HCT116 (cell line): ENCODE measurements around the gene ANGPTL8. TPM values are rescaled to one million over a fixed set of nuclear protein-coding genes. Genes with fewer than 3 reads are reported as not detected.

Experiments
- CEBPB ChIP-seq: IDR thresholded peaks from 2 replicates; pipeline ENCODE4 v1.6.1; 2012; ENCODE audit warnings: low read depth
- MAX ChIP-seq: IDR thresholded peaks from 2 replicates; pipeline ENCODE4 v1.6.1; 2012
- SIN3A ChIP-seq: IDR thresholded peaks from 2 replicates; pipeline ENCODE4 v1.6.1; 2012; ENCODE audit warnings: low read depth
- YY1 ChIP-seq: IDR thresholded peaks from 2 replicates; pipeline ENCODE4 v1.6.1; 2011; ENCODE audit warnings: low read length, low read depth, moderate library complexity, mild to moderate bottlenecking; ENCODE audit not compliant: insufficient replicate concordance; ENCODE audit errors: extremely low read depth
- total RNA-seq: library from RNA; stranded (reverse); gene quantifications from one replicate; pipeline ENCODE4 v1.2.1, GENCODE V29; 2021; ENCODE audit not compliant: unreplicated experiment

The ANGPTL8 gene
- total RNA-seq, 1 experiment from 2014 or later = not detected

GRCh38 chr19:11291415-11291814, 52.0 kb downstream of the ANGPTL8 start (continued):
- TF ChIP-seq MAX (no peak), YY1 (no peak), SIN3A (no peak), CEBPB (no peak)

Other genes with a start within 250 kb of the ANGPTL8 start
- 92.4 TPM for gene LDLR, start 150.2 kb upstream of the ANGPTL8 start, total RNA-seq
- 33.9 TPM for gene SPC24, start 83.8 kb upstream of the ANGPTL8 start, total RNA-seq
- gene KANK2, start 42.1 kb upstream of the ANGPTL8 start, total RNA-seq = 43.6 TPM
- gene DOCK6, start 22.9 kb downstream of the ANGPTL8 start, total RNA-seq = 82.4 TPM
- gene TSPAN16, start 56.5 kb downstream of the ANGPTL8 start, total RNA-seq = not detected
- gene RAB3D, start 100.0 kb downstream of the ANGPTL8 start, total RNA-seq = 28.9 TPM
- 55.9 TPM for gene TMEM205, start 106.6 kb downstream of the ANGPTL8 start, total RNA-seq
- gene CCDC159, start 106.9 kb downstream of the ANGPTL8 start, total RNA-seq = 7.7 TPM
- 23.2 TPM for gene PLPPR2, start 115.8 kb downstream of the ANGPTL8 start, total RNA-seq
- gene SWSAP1, start 135.0 kb downstream of the ANGPTL8 start, total RNA-seq = 2.5 TPM
- 15.3 TPM for gene EPOR, start 144.7 kb downstream of the ANGPTL8 start, total RNA-seq
- 99.2 TPM for gene RGL3, start 179.7 kb downstream of the ANGPTL8 start, total RNA-seq
- 0.52 TPM for gene ODAD3, start 195.5 kb downstream of the ANGPTL8 start, total RNA-seq
- 425 TPM for gene PRKCSH, start 196.0 kb downstream of the ANGPTL8 start, total RNA-seq
- 0.05 TPM for gene ELAVL3, start 241.4 kb downstream of the ANGPTL8 start, total RNA-seq